GM21447 (cell line): ENCODE measurements around the gene SPATA46.

Experiments used
- ATAC-seq: cut with Tn5 transposase; IDR thresholded peaks from one replicate; pipeline ENCODE4 v1.9.1; 2021; ENCODE audit not compliant: unreplicated experiment

SPATA46 gene

GRCh38 chr1:162375463-162375862 is 1.2 kb downstream of the SPATA46 start:
- ATAC-seq = no peak

GRCh38 chr1:162374406-162374805 is 2.2 kb downstream of the SPATA46 start:
- ATAC-seq = no peak

GRCh38 chr1:162373541-162374260 is 3.0 kb downstream of the SPATA46 start:
- ATAC-seq = no peak

GRCh38 chr1:162373072-162373427 is 3.6 kb downstream of the SPATA46 start:
- no peak for ATAC-seq

GRCh38 chr1:162372159-162373071 is 4.2 kb downstream of the SPATA46 start:
- no peak for ATAC-seq

GRCh38 chr1:162371611-162372010 is 5.0 kb downstream of the SPATA46 start:
- ATAC-seq = no peak

- no peak for ATAC-seq
Measured at GRCh38 chr1:162370721-162371120, 5.9 kb downstream of the SPATA46 start.

- ATAC-seq = no peak
Measured at GRCh38 chr1:162370161-162370560, 6.5 kb downstream of the SPATA46 start.

GRCh38 chr1:162369571-162369970 is 7.1 kb downstream of the SPATA46 start:
- no peak for ATAC-seq

- ATAC-seq = no peak
Measured at GRCh38 chr1:162368451-162368850, 8.2 kb downstream of the SPATA46 start.

GRCh38 chr1:162367772-162368171 is 8.9 kb downstream of the SPATA46 start:
- ATAC-seq = no peak

- no peak for ATAC-seq
Measured at GRCh38 chr1:162367073-162367472, 9.6 kb downstream of the SPATA46 start.

- ATAC-seq = no peak
Measured at GRCh38 chr1:162366671-162367070, 10.0 kb downstream of the SPATA46 start.

- ATAC-seq = no peak
Measured at GRCh38 chr1:162366149-162366548, 10.5 kb downstream of the SPATA46 start.

GRCh38 chr1:162365284-162366020 is 11.2 kb downstream of the SPATA46 start:
- no peak for ATAC-seq

GRCh38 chr1:162364498-162364897 is 12.2 kb downstream of the SPATA46 start:
- no peak for ATAC-seq

- no peak for ATAC-seq
Measured at GRCh38 chr1:162363823-162364222, 12.8 kb downstream of the SPATA46 start.

- peak; percentile 36 for ATAC-seq
Measured at GRCh38 chr1:162361349-162361748, 15.3 kb downstream of the SPATA46 start.

- ATAC-seq = no peak
Measured at GRCh38 chr1:162360874-162361260, 15.8 kb downstream of the SPATA46 start.

- no peak for ATAC-seq
Measured at GRCh38 chr1:162360237-162360873, 16.3 kb downstream of the SPATA46 start.
